Inflammatory macrophage treated with lipopolysaccharide for 1 hour (primary cell): ENCODE results near the gene LINGO1.

Experiments
- DNase-seq, 2 donors: peaks; one replicate each; pipeline ENCODE4 v3.0.0-alpha.2; 2020 to 2022

Gene LINGO1

DNA sequence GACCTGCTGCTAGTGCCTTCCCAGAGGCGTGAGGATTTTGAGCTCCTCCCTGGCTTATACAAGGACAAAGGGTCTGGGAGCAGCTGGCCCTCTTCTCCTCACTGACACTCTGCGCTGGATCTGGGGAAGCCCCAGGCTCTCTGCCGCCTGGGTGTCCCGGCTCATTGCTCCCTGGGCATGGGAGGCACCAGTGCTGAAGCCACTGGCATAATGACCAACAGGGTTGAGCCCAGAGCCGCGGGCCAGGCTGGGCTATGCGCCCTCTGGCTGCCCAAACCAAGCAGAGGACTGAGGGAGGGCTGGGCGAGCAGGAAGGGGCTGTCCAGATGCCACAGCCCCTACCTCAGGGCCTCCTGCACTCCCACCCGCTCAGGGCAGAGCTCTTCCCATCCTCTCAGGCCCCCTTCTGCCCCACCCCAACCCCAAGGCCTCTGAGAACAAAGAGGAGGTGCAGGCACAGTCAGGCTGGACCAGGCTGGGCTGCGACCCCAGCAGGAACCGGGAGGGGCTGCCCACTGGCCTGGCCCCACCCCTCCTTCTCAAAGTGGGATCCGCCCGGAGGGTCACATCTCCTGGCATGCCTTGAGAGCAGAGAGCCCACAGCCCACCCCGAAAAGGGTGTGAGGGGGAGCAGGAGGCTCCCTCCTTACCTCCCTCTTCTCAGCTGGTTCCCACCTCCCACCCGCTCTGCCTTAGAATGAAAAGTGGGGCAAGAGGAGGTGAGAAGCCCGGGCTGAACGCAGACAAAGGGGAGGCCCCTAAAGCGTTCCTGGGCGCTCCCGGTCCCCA lies 1.6 kb downstream of the LINGO1 start:
- no peak for DNase-seq

DNA sequence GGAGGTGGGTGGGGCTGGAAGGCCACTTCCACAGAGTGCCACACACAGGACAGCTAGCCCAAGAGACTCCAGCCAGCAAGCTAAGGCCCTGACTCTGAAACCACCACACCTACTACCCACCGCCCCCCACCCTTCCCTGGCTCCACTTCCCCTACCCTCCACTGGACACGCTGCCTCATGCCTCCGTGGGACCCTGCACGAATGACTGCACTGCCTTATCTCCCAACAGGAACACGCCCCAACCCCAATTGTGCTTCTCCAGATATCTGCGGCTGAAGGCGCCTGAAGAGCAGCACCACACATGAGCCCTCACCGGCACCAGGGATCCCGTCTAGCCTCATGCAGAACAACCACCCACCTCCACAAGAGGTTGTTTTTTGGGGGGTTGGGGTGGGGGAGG lies 2.7 kb downstream of the LINGO1 start:
- no peak for DNase-seq

DNA sequence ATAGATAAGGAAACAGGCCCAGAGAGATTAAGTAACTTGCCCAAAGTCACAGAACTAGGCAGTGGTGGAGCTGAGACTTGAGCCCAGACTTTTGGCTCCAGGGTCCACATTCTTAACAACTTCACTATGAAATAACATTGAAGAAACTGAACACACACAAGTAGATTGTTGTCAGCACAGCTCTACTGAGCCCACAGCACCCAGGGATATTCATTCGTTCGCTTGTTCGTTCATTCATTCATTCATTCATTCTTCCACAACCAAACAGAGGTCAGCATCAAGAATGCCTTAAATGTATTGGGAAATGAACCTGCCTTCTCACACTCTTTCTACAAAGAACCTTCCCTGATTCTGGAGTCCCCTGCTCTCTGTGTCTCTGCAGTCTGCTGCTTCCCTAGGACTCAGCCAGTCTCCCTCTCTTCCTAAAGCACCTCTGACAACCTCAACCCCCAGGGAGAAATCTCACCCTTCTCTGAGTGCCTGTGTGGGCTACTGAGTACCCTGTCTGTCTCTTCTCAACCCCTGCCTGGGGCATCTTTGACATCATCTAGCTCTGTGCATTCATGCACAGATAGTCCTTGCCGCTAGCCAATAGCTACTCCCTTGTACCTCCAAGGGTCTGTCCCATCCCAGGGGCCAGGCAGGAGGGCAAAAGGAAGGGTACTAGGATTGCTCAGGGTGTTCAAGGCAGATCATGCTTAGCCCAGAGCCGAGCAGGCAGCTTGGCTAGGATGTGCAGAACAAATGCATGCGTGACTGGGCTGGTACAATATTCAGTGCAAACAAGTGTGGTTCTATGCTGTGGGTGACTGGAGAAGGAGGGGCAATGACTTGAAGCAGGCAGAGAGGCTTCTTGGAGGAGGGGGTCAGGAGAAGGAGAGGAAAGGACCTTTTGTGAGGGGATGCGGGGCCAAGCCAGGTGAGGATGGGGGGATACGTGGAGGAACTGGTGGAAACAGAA lies 3.4 kb downstream of the LINGO1 start:
- DNase-seq = no peak

DNA sequence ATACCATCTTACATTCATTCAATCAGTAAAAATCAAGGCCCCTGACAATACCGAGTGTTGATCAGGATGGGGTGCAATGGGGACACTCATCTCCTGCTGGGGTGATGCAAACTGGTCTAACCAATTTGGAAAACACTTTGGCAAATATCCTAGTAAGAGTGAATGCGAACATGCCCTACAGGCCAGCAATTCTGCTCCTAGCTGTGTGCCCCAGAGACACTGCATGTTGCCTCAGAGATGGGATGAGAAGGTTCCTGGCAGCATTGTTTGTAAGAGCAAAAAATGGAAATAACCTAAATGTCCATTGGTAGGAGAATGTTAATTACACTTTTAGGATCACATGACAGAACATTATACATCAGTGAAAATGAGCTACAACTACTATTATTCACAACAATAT lies 4.7 kb downstream of the LINGO1 start:
- no peak for DNase-seq

DNA sequence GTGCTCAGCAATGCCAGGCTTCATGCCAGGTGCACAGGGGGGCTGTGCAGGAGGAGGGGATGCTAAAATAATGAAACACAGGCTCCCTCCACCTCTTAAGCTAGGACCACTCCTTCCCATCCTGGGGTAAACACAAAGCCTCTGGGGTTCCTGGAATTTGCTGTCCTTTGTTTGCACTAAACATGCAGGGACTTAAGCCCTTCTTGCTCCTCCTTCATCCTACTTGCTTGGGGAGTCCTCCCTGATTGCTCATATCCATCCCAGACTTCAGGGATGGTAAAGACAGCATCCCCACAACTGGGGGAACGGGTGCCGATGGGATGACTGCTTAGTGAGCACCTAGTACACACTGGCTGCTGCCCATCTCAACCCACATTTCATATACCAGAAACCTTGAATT lies 5.1 kb downstream of the LINGO1 start:
- no peak for DNase-seq

DNA sequence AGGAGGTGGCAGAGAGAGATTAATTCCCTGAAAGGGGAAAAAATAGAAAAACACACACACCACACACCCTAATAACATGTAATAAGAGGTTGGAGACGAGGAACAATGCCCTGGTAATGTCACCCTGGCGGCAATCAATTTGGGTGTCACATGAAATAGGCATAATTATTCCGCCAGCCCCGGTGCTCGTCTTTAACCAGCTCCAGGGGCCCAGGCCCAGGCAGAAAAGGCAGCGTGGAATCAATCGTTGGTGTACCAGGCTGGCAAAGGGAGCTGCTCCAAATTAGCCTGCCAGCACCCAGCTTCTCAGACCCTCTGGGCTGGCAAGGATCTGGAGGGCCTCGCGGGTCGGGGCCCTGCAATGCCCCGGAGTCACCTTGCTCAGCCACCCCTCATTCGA lies 5.6 kb downstream of the LINGO1 start:
- DNase-seq = no peak

DNA sequence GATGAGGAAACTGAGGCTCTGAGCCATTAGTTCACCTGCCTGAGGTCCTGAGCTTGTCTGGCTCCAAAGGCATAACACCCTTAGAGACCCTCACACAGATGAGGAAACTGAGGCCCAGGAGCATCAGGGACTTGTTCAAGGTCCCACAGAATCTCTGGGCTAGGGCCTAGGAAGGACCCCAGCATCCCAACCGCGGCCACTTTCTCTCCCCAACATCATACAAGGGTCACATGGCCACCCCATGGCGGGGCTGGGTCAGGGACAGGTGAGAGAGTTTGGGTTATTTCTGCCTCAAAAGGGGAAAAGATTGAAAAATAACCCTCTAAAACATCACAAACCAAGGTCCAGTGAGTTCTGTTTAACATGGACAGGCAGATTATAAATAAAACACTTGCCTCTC lies 6.7 kb downstream of the LINGO1 start:
- DNase-seq = no peak

DNA sequence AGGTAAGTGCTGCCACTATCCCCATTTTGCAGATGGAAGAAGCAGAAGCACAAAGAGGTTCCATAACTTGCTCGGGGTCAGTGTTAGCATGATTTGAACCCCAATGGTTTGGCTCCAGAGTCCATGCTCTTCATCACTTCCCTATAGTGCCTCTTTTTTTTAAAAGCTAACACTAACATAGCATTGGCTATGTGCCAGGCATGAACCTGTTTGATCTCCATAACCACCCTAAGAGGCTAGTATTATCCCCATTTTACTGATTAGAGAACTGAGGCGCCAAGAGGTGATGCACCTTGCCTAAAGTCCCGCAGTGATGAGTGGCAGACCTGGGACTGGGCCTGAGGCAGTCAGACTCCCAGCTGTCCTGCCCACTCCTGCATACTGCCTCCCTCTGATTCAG lies 7.3 kb downstream of the LINGO1 start:
- DNase-seq = no peak

DNA sequence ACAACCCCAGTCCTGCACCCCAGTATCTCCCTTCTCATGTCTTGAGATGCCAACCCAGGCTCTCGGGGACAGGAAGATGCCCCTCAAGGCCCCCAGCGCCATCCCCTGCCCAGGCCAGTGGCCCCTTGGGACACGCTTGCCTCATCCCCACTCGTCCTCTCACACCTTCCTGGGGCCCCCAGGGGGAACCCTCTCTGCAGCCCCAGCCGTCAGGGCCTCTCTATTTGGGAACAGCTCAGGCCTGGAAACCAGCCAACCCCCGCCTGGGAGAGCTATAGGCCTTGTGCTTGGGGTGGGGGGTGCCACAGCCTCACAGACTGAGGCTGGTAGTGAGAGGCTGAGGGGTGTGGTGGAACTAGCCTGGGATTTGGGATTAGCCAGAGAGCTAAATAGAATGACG lies 7.8 kb downstream of the LINGO1 start:
- DNase-seq = no peak

DNA sequence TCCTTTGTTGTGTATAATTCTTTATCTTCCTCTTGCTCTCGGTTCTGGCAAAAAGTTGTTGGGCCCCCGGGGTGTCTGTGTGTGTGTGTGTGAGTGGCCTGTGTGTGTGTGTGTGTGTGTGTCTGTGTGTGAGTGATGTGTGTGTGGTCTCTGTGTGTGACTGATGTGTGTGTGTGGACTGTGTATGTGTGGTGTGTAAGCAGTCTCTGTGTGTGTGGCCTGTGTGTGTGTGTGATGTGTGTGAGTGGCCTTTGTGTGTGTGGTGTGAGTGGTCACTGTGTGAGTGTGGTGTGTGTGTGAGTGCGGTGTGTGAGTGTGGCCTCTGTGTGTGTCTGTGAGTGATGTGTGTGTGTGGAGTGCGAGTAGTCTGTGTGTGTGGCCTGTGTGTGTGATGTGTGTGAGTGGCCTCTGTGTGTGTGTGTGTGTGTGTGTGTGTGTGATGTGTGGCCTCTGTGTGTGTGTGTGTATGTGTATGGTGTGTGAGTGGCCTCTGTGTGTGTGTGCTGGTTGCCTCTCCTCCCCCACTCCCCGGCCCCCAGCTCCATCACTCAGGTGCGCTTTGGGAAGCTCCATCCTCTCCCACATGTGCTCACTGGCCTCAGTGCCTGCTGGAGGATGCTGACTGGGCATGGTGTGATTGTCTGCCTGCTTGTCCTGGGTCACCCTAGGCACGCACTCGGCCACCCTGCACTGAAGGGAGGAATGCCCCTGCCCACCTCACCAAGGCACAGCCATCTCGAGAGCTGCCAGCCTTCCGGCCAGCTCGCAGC lies 8.8 kb downstream of the LINGO1 start:
- no peak for DNase-seq

DNA sequence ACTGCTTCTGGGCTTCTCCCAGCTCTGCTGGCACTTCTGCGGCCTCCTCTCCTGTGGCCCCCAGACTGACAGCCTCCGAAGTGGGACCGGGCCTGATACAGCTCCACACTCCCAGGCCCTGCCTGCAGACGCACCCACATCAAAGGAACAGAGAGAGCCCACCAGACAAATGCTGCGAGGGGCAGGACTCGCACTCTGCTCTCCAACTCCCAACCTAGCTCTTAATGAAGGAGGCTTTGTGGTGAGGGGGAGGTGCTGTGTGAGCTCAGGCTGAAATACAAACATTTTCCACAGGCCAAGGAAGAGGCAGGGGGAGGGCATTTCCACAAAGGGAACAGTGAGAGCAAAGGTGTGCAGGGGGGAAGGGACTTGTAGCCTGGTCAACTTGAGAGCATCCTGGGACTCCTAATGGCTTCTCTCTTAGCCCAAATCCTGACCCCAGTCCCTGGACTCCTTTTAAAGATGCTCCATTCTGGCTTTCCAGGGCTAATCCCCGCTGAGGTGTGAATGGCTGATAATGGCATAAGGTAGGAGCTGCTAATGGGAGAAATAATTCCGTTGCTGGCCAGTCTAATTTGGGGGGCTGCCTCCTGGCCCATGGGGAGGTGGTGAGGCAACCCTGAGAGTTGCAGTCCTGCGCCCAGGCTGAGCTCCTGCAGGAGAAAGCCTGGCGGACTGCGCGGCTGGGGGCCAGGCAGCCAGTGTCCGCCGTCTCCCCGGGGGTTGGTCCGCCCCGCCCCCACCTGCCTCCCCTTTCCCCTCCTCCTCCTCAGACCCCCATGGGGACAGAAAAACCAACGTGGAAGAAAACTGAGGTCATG lies 9.6 kb downstream of the LINGO1 start:
- no peak for DNase-seq

DNA sequence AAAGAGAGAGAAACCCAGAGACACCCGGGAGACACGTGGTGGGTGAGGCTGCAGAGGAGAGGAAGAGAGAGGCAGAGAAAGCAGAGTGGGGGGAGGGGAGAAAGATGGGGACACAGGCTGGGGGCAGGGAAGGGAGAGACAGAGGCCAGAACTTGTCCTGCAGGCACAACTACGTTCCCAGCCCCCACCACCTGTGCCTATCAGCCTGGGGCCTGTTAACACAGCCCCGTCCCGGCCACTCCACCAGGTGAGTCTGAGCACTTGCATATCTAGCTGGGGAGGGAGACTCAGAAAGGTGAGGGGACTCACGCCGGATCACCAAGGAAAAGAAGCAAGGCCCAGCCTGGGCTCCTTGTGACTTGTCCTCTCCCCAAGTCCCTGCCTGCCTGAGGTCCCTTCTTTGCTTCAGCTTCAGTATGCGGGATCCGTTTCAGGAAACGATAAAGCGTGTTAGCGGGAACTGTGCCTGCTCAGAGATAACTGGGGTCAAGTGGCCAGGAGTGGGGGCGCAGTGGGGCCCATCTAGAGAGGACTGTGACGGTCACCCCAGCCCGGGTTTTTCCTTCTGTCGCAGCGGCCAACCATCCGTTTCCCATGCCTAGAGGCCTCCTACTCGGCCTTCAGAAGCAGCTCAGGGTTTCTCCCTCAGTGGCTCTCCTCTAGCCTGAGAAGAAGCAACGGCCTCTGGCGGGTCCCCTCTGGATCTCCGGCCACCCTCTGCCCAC lies 10.3 kb downstream of the LINGO1 start:
- no peak for DNase-seq

DNA sequence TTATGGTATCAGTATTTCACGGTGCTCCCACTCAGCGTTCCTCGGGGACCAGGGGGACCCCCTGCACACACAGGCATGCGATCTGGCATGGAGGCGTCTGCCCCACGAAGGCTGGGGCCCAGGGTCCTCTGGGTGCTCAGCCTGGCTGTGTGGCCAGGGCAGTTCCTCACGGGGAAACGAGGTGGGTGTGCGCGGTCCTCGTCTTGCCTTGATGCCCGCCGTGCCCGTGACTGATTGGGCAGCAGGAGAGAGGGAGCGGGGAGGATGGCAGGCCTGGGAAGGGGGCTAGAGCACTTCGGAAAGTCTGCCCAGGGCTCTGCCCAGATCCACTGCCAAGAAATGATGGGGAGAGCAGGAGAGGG lies 10.9 kb downstream of the LINGO1 start:
- no peak for DNase-seq

DNA sequence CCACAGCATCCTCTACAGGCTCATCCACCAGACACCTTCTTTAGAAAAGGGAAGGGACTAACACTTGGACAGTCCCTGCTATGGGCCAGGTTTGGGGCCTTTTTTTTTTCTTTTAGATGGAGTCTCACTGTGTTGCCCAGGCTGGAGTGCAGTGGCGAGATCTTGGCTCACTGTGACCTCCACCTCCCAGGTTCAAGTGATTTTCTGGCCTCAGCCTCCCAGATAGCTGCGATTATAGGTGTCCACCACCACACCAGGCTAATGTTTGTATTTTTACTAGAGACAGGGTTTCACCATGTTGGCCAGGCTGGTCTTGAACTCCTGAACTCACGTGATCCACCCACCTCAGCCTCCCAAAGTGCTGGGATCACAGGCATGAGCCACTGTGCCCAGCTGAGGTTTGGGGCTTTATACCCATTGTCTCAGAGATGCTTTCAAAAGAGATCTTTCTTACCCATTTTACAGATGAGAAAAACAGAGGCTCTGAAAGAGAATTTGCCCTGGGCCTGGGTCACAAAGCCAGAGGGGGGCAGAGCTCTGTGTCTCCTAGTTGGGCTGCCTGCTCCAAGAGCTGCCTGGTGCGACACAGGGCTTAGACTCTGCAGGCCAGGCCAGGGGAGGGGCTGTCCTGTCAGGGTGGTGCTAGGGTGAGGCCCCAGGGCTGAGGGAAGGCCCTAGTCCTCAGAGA lies 11.6 kb downstream of the LINGO1 start:
- DNase-seq = no peak

DNA sequence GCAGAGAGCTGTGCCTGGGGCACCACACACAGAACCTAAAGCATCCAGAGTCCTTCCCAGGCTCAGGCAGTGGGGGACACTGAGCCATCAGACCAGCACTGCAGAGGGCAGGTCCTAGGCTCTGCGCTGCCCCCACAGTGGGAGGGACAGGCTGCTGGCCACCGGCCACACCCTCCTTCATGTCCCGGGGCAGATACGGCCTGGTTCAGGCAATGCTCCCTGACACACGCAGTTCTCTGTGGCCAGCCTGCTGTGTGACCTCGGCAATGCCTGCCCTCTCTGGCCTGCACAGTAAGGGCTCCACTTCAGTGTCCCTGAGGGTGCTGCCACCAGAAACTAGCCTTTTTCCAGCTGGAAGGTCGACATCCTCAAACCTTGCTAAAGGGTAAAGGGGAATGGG lies 12.4 kb downstream of the LINGO1 start:
- DNase-seq = no peak

DNA sequence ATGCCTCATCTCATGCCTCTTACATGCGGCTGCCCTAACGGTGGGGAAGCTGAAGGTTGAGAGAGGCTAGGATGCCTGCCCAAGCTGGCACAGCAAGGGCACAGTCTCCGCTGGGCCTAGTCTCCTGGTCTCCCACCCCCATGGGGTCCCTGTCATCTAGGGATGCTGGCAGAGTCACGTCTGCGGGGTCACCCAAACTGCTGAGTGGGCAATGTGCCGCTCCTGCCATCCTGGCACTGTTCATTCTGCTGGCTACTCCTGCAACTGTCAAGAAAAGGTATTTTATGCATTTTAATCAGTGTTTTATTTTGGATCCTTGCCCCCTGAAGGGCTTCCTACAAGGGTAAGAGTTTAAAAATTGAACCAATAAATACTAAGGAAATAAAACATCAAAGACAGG lies 12.8 kb downstream of the LINGO1 start:
- no peak for DNase-seq

DNA sequence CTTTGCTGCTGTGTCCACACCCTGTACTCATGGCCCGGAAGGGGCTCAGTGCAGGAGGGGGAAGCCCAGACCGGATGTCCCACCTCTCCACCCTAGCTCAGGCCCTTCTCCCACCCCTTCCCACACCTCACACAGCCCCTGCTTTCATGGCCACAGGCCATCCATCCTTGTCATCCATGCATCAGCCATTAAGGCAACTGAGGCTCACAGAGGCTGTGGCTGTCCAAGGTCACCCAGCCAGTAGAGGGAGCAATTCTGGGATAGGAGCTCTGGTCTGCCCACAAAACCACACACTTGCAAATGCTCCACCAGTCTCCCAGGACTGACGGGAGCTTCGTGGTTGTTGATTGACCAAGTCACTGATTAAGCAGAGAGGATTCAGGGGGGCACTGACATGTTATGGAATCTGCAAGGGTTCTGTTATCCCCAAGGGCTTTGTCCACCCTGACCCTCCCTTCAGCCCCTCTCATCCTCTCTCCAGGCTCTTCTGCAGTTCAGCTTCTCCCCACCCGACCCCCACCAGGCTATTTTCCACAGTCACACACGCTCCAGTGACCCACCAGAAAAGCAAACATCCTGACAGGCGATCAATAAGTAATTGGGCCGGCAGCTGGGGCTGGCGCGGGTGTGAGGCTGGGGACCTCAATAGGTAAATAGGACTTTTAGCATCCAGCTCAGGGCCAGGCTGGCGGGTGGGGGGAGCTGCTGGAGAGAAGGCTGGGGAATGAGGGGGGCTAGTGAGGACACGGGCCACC lies 15.1 kb downstream of the LINGO1 start:
- DNase-seq = peak in 1 of 2 donors; percentile 51

DNA sequence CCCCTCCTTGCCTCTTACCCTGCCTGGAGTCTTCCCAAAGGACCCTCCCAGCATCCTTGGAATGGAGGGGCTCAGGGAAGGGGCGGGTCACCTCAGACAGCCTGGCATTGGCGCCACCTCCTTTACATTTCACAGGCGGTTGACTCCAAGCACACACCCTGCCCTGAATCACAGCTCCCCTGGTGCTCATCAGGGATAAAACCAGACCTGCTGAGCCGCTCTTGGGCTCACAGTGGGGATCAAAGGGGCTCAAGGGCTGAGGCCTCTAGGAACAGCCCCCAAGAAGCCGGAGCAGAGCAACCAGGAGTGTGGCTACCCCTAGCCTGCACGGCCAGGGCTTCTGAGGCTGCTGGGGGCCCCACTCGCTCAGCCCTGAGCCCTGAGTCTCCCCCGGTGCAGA lies 16.6 kb downstream of the LINGO1 start:
- DNase-seq = no peak

DNA sequence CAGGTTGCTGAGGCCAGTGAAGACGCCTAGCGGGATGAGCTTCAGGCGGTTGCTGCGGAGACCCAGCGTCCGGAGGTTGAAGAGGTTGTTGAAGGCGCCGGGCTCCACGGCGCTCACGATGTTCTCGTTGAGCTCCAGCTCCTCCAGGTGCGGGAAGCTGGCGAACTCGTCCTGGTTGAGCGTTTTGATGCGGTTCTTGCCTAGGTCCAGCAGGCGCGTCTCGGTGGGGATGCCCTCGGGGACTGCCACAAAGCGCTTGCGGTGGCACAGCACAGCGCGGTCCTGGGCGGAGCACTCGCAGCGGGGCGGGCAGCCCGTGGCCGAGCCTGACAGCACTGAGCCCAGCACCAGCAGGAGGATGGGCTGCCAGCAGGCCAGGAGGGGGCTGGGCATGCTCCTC lies 17.2 kb downstream of the LINGO1 start:
- DNase-seq = no peak

DNA sequence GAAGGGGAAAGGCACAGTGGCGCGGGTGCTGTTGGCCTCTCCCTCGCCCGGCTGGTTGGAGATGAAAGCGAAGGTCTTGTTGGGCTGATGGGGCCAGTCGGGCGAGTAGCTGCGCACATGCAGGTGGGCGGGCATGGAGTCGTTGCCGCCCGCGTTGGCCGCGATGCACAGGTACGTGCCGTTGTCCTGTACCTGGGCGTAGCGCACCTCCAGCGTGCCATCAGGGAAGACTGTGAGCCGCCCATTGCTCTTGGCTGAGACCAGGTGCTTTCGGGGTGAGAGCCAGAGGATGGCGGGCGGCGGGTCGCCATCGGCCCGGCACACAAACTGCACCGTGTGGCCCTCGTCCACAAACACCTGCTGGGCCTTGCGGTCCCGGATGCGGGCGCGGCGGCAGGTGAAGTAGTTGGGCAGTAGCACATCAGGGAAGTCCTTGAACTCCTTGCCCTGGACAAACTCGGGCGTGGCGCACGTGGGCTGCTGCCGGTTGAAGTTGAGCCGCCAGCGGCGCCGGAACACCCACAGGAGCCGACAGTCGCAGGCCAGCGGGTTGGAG lies 18.4 kb downstream of the LINGO1 start:
- no peak for DNase-seq
